Measurements from ENCODE around the gene RABEPK.

DNA sequence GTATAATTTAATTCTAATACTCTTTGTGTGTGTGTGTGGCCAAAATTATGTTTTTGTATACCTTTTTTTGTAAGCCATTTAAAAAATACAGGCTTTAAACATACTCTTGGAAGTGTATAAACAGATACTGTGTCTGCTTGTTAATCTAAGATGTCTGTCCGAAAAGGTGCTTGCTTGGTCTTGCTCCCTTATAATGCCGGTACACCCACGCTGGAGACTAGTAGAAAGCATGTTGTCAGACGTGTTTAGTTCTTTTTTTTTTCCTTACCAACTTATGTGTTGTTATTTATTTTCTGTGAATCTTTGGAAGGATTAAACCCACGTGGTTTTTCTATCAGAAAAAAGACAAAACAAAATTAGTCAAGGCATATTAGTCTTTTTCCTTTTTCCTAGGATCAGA is 70.7 kb downstream of the RABEPK start:
- TF ChIP-seq, protein P1, sequence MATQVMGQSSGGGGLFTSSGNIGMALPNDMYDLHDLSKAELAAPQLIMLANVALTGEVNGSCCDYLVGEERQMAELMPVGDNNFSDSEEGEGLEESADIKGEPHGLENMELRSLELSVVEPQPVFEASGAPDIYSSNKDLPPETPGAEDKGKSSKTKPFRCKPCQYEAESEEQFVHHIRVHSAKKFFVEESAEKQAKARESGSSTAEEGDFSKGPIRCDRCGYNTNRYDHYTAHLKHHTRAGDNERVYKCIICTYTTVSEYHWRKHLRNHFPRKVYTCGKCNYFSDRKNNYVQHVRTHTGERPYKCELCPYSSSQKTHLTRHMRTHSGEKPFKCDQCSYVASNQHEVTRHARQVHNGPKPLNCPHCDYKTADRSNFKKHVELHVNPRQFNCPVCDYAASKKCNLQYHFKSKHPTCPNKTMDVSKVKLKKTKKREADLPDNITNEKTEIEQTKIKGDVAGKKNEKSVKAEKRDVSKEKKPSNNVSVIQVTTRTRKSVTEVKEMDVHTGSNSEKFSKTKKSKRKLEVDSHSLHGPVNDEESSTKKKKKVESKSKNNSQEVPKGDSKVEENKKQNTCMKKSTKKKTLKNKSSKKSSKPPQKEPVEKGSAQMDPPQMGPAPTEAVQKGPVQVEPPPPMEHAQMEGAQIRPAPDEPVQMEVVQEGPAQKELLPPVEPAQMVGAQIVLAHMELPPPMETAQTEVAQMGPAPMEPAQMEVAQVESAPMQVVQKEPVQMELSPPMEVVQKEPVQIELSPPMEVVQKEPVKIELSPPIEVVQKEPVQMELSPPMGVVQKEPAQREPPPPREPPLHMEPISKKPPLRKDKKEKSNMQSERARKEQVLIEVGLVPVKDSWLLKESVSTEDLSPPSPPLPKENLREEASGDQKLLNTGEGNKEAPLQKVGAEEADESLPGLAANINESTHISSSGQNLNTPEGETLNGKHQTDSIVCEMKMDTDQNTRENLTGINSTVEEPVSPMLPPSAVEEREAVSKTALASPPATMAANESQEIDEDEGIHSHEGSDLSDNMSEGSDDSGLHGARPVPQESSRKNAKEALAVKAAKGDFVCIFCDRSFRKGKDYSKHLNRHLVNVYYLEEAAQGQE (IDR thresholded peaks at IDR 0.05; ENCODE audit: low read depth) = no peak
- TF ChIP-seq EGR1 (IDR thresholded peaks at IDR 0.05) (no peak), YY1 (IDR thresholded peaks at IDR 0.05; ENCODE audit: low read depth) (no peak), EP300 (IDR thresholded peaks at IDR 0.05; ENCODE audit: borderline replicate concordance) (no peak), FOXM1 (IDR thresholded peaks at IDR 0.05; ENCODE audit: borderline replicate concordance, low read depth) (no peak), TAF1 (IDR thresholded peaks at IDR 0.05; ENCODE audit: low read depth) (no peak), CEBPB (IDR thresholded peaks at IDR 0.05) (no peak), TEAD4 (IDR thresholded peaks at IDR 0.05) (no peak), ZBTB7A (IDR thresholded peaks at IDR 0.05; ENCODE audit: low read depth) (no peak), RAD21 (IDR thresholded peaks at IDR 0.05; ENCODE audit: low read depth) (no peak), NFIC (IDR thresholded peaks at IDR 0.05) (no peak)
